ENCODE measurements around the gene SSBP1. TPM values are rescaled to one million over a fixed set of nuclear protein-coding genes. Genes with fewer than 3 reads are reported as not detected.

The SSBP1 gene
- total RNA-seq, 6 experiments from 2014 or later: 38.6 to 115 (median 48.8) TPM

- intact Hi-C loops (cut with DNase I): no loop called here
- H3K36me3 ChIP-seq: no peaks in the 10 kb centered on the region
- no peaks in the 10 kb centered on the region for H3K27me3 ChIP-seq
- DNase-seq (no peak), ATAC-seq (no peak)
- TF ChIP-seq CTCF (IDR thresholded peaks at IDR 0.05) (no peak), POLR2A (IDR thresholded peaks at IDR 0.05) (no peak)
- H3K4me3 ChIP-seq: no peak overlapping the region
- 86% methylated on average over 3 of the region's 3 CpGs for WGBS (ENCODE audit: insufficient coverage, low coverage, low lambda C conversion rate, missing lambda C conversion rate)
- H3K4me1 ChIP-seq: peaks cover 0 to 58% (median 24%) of the 10 kb centered on the region in 4 donors
- H3K27ac ChIP-seq: no peak overlapping the region
- no peaks in the 10 kb centered on the region for H3K9me3 ChIP-seq
Measured at GRCh38 chr7:141693082-141693481, 45.1 kb upstream of the SSBP1 start.

- Histone ChIP-seq H3K4me1 (peaks cover 0 to 45% (median 16%) of the 10 kb centered on the region in 4 donors), H3K27ac (peak overlapping the region; percentile 16 to 61 (median 59)), H3K27me3 (no peaks in the 10 kb centered on the region), H3K4me3 (no peak overlapping the region), H3K9me3 (no peaks in the 10 kb centered on the region), H3K36me3 (no peaks in the 10 kb centered on the region)
- WGBS (ENCODE audit: insufficient coverage, low coverage, low lambda C conversion rate, missing lambda C conversion rate): 14% methylated on average over 5 of the region's 6 CpGs
- ATAC-seq (peak; percentile 95 to 99 (median 97)), DNase-seq (peak; percentile 89 to 95 (median 93))
- intact Hi-C loops (cut with DNase I): no loop called here
- TF ChIP-seq POLR2A (IDR thresholded peaks at IDR 0.05) (peak; percentile 50), CTCF (IDR thresholded peaks at IDR 0.05) (no peak)
Measured at GRCh38 chr7:141695803-141696289, 42.3 kb upstream of the SSBP1 start.

- DNase-seq (no peak), ATAC-seq (peak in 3 of 4 donors; percentile 26 to 40 (median 27))
- Histone ChIP-seq H3K4me1 (peaks cover 0 to 46% (median 15%) of the 10 kb centered on the region in 4 donors), H3K36me3 (no peaks in the 10 kb centered on the region), H3K27me3 (no peaks in the 10 kb centered on the region), H3K9me3 (no peaks in the 10 kb centered on the region), H3K27ac (peak overlapping the region; percentile 16 to 61 (median 59)), H3K4me3 (no peak overlapping the region)
- intact Hi-C loops (cut with DNase I): no loop called here
- no peak for TF ChIP-seq CTCF (IDR thresholded peaks at IDR 0.05)
- TF ChIP-seq POLR2A (IDR thresholded peaks at IDR 0.05): no peak
- 0% methylated on average over 2 of the region's 2 CpGs for WGBS (ENCODE audit: insufficient coverage, low coverage, low lambda C conversion rate, missing lambda C conversion rate)
Measured at GRCh38 chr7:141696348-141696747, 41.8 kb upstream of the SSBP1 start.

GRCh38 chr7:141697211-141697871, 40.8 kb upstream of the SSBP1 start:
- peak overlapping the region; percentile 16 to 61 (median 59) for H3K27ac ChIP-seq
- DNase-seq: no peak
- H3K36me3 ChIP-seq: no peaks in the 10 kb centered on the region
- no peak overlapping the region for H3K4me3 ChIP-seq
- no peaks in the 10 kb centered on the region for H3K27me3 ChIP-seq
- peaks cover 0 to 46% (median 15%) of the 10 kb centered on the region in 4 donors for H3K4me1 ChIP-seq
- no peak for ATAC-seq
- 64% methylated on average over 9 of the region's 10 CpGs for WGBS (ENCODE audit: insufficient coverage, low coverage, low lambda C conversion rate, missing lambda C conversion rate)
- intact Hi-C loops (cut with DNase I): no loop called here
- no peaks in the 10 kb centered on the region for H3K9me3 ChIP-seq
- TF ChIP-seq CTCF (IDR thresholded peaks at IDR 0.05) (no peak), POLR2A (IDR thresholded peaks at IDR 0.05) (no peak)
